ENCODE data around the gene GGT1.
"Not testable (repeated sequence)": the region's sequence is repeated elsewhere in the genome, so short reads cannot be mapped to it uniquely, and the experiment has no call there.

DNA sequence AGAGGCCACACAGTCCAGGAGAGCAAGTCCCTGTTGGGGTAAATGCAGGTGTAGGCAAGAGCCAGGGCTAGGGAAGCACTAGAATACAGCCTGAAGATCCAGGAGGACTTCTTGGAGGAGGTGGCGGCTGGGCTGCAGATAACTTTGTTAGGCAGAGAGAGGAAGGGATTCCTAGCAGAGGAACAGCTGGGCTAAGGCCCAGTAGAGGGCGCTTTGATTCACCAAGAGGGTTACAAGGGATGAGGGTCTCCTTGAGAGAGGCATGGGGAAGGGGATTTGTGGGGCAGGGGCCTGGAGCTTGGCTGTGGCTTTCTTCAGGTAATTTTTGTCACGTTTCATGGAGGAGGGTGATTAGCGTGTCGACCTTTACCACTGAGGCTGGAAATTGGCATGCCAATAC lies 18.3 kb downstream of the GGT1 start:
- TF ChIP-seq, protein P1, sequence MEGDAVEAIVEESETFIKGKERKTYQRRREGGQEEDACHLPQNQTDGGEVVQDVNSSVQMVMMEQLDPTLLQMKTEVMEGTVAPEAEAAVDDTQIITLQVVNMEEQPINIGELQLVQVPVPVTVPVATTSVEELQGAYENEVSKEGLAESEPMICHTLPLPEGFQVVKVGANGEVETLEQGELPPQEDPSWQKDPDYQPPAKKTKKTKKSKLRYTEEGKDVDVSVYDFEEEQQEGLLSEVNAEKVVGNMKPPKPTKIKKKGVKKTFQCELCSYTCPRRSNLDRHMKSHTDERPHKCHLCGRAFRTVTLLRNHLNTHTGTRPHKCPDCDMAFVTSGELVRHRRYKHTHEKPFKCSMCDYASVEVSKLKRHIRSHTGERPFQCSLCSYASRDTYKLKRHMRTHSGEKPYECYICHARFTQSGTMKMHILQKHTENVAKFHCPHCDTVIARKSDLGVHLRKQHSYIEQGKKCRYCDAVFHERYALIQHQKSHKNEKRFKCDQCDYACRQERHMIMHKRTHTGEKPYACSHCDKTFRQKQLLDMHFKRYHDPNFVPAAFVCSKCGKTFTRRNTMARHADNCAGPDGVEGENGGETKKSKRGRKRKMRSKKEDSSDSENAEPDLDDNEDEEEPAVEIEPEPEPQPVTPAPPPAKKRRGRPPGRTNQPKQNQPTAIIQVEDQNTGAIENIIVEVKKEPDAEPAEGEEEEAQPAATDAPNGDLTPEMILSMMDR (conservative IDR thresholded peaks at IDR 0.05; ENCODE audit: low read length): not testable (repeated sequence)
- TF ChIP-seq EZH2phosphoT487 (IDR thresholded peaks at IDR 0.05; ENCODE audit: borderline replicate concordance, low read depth, low read length): not testable (repeated sequence)
